WERI-Rb-1 (cell line): Measurements from ENCODE around the gene MYRIP.

ENCODE experiments used
- DNase-seq: peaks from one replicate; pipeline ENCODE4 v3.0.0-alpha.2; 2020
- H3K27ac ChIP-seq: fragments of 250-450 bp; sonication (Bioruptor Pico); 2 replicates; pipeline ENCODE4 v1.5.1; 2020; ENCODE audit warnings: mild to moderate bottlenecking, moderate library complexity
- H3K27me3 ChIP-seq: fragments of 250-450 bp; sonication (Bioruptor Pico); 2 replicates; pipeline ENCODE4 v1.5.1; 2021; ENCODE audit warnings: mild to moderate bottlenecking, low read depth, moderate library complexity; ENCODE audit not compliant: insufficient read depth, severe bottlenecking
- H3K36me3 ChIP-seq: fragments of 250-450 bp; sonication (Bioruptor Pico); 2 replicates; pipeline ENCODE4 v1.5.1; 2020; ENCODE audit warnings: mild to moderate bottlenecking, moderate library complexity
- H3K4me3 ChIP-seq: 2 replicates; pipeline ENCODE4 v1.5.1; 2011; ENCODE audit warnings: low read depth, mild to moderate bottlenecking, control low read depth, low read length
- H3K9me3 ChIP-seq: fragments of 250-450 bp; sonication (Bioruptor Pico); 2 replicates; pipeline ENCODE4 v1.5.1; 2021; ENCODE audit warnings: mild to moderate bottlenecking, moderate library complexity; ENCODE audit not compliant: severe bottlenecking
- TF ChIP-seq, protein P1 (sequence below): IDR thresholded peaks from 2 replicates; pipeline ENCODE4 v1.5.1; 2011; ENCODE audit warnings: low read depth, mild to moderate bottlenecking, control low read depth, inconsistent platforms, low read length

The MYRIP gene

GRCh38 chr3:39937874-39938273, 128.5 kb downstream of the MYRIP start:
- no peak for DNase-seq
- Histone ChIP-seq H3K27me3 (no peaks in the 10 kb centered on the region), H3K27ac (no peak overlapping the region), H3K4me3 (no peak overlapping the region), H3K9me3 (no peaks in the 10 kb centered on the region), H3K36me3 (no peaks in the 10 kb centered on the region)
- TF ChIP-seq, protein P1, sequence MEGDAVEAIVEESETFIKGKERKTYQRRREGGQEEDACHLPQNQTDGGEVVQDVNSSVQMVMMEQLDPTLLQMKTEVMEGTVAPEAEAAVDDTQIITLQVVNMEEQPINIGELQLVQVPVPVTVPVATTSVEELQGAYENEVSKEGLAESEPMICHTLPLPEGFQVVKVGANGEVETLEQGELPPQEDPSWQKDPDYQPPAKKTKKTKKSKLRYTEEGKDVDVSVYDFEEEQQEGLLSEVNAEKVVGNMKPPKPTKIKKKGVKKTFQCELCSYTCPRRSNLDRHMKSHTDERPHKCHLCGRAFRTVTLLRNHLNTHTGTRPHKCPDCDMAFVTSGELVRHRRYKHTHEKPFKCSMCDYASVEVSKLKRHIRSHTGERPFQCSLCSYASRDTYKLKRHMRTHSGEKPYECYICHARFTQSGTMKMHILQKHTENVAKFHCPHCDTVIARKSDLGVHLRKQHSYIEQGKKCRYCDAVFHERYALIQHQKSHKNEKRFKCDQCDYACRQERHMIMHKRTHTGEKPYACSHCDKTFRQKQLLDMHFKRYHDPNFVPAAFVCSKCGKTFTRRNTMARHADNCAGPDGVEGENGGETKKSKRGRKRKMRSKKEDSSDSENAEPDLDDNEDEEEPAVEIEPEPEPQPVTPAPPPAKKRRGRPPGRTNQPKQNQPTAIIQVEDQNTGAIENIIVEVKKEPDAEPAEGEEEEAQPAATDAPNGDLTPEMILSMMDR = no peak

GRCh38 chr3:39941931-39942330, 132.5 kb downstream of the MYRIP start:
- no peak for DNase-seq

DNA sequence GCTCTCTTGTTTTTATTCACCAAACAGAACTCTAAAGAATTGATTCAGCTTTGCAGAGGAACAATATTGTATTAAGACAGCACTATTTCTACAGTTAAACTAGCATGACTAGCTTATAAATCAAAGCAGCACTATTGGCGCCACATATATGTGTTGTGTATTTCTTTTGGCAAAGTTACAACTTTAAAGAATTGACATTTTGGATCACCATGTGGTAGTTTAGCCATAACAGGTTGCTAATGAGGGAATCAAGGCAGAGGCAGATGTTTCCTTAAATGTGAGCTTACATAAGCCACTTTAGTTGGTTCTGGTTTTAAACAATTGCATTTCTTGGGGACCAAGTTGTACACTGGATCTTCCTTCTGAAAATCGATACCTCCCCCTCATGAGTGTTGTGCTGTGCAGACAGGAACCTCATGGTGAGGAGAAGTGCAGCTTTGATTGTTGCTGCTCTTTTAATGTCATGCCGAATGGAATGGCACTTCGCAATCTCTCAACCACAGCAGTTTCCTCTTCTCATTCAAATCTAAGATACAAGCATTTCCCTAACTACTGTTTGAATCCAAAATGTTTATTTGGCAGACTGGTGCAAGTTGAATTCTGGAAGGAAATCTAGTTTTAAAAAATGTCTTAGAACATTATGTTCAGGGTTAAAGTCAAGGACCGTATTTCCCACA, 151.2 kb downstream of the MYRIP start:
- Histone ChIP-seq H3K4me3 (no peak overlapping the region), H3K9me3 (no peaks in the 10 kb centered on the region), H3K27ac (no peak overlapping the region), H3K27me3 (peaks cover 7% of the 10 kb centered on the region), H3K36me3 (no peaks in the 10 kb centered on the region)
- no peak for DNase-seq
- TF ChIP-seq, protein P1 = no peak

More at GRCh38 chr3:39941931-39942330, 132.5 kb downstream of the MYRIP start:
- TF ChIP-seq, protein P1 = no peak
- H3K27ac ChIP-seq = no peak overlapping the region
- H3K36me3 ChIP-seq = no peaks in the 10 kb centered on the region
- H3K27me3 ChIP-seq = no peaks in the 10 kb centered on the region
- H3K4me3 ChIP-seq = no peak overlapping the region
- H3K9me3 ChIP-seq = no peaks in the 10 kb centered on the region

- H3K4me3 ChIP-seq = no peak overlapping the region
- H3K9me3 ChIP-seq = no peaks in the 10 kb centered on the region
- TF ChIP-seq, protein P1 = no peak
- H3K27me3 ChIP-seq = peaks cover 7% of the 10 kb centered on the region
- DNase-seq = no peak
- H3K36me3 ChIP-seq = no peaks in the 10 kb centered on the region
- H3K27ac ChIP-seq = no peak overlapping the region
Observed at GRCh38 chr3:39961230-39961629, 151.8 kb downstream of the MYRIP start.

DNA sequence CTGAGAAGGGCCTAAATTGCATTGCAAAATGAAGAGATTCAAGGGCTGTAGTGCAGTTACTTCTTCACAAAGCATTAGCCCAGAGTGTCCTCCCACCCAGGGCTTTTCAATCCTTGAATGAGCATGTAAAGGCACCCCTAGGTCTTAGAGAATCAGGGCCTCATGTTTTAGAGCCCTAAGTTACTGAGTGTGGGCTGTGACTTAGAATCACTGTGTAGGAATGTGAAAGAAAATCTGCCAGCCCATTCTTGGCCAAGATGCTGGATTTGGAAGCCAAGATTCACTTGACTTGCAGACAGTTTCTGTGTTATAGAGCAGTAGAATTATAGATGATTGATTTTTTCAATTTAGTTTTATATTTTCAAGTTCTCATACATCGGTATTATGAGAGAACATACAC, 153.2 kb downstream of the MYRIP start:
- TF ChIP-seq, protein P1 = no peak
- H3K27ac ChIP-seq = no peak overlapping the region
- DNase-seq = no peak
- H3K9me3 ChIP-seq = no peaks in the 10 kb centered on the region
- H3K36me3 ChIP-seq = no peaks in the 10 kb centered on the region
- peaks cover 20% of the 10 kb centered on the region for H3K27me3 ChIP-seq
- H3K4me3 ChIP-seq = no peak overlapping the region

DNA sequence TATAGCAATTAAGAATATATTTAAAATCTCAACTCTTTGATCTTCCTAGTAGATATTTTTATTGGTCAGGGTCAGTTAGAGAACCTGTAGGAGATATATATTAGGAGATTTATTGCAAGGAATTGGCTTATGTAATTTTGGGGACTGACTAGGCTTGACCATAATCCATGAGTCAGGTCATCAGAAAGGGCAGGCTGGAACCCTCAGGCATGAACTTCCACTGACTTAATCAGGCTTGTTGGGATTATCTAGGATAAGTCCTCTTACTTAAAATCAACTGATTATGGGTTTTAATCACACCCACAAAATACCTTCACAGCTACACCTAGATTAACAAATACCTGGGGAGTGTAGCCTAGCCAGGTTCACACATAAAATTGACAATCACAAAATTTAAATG, 156.1 kb downstream of the MYRIP start:
- TF ChIP-seq, protein P1 = no peak

More for the DNA sequence above, 156.1 kb downstream of the MYRIP start:
- no peak overlapping the region for H3K4me3 ChIP-seq
- H3K36me3 ChIP-seq = no peaks in the 10 kb centered on the region
- H3K9me3 ChIP-seq = no peaks in the 10 kb centered on the region
- peaks cover 21% of the 10 kb centered on the region for H3K27me3 ChIP-seq
- DNase-seq = peak; percentile 52
- no peak overlapping the region for H3K27ac ChIP-seq
